IPS DF 19.7 (cell line): ENCODE data around the gene POLR1E.
"Not testable (repeated sequence)": the region's sequence is repeated elsewhere in the genome, so short reads cannot be mapped to it uniquely, and the experiment has no call there.

Experiments
- DNase-seq: peaks from one replicate; pipeline ENCODE4 v3.0.0-alpha.2; 2013; ENCODE audit warnings: low read depth, low spot score

The POLR1E gene

GRCh38 chr9:37465249-37466036 is 20.3 kb upstream of the POLR1E start, which contains the start of gene ZBTB5:
Gene ZBTB5, minus strand, starts transcription at chr9:37465450. Its CDS starts 22,899 bp downstream, at chr9:37442551.
- peak; percentile 99 for DNase-seq

GRCh38 chr9:37466037-37466709 is 19.6 kb upstream of the POLR1E start:
- DNase-seq: no peak

GRCh38 chr9:37467530-37467929 is 18.2 kb upstream of the POLR1E start:
- not testable (repeated sequence) for DNase-seq

- DNase-seq: no peak
Observed at GRCh38 chr9:37468620-37469019, 17.1 kb upstream of the POLR1E start.

GRCh38 chr9:37471942-37472684 is 13.6 kb upstream of the POLR1E start:
- peak; percentile 93 for DNase-seq

GRCh38 chr9:37473982-37474381 is 11.8 kb upstream of the POLR1E start:
- DNase-seq: not testable (repeated sequence)

- DNase-seq: no peak
Observed at GRCh38 chr9:37474438-37474837, 11.3 kb upstream of the POLR1E start.

GRCh38 chr9:37476930-37477329 is 8.8 kb upstream of the POLR1E start:
- DNase-seq: no peak

GRCh38 chr9:37477443-37477842 is 8.3 kb upstream of the POLR1E start:
- not testable (repeated sequence) for DNase-seq

GRCh38 chr9:37477987-37478619 is 7.6 kb upstream of the POLR1E start:
- not testable (repeated sequence) for DNase-seq

GRCh38 chr9:37480759-37481158 is 5.0 kb upstream of the POLR1E start:
- no peak for DNase-seq

- no peak for DNase-seq
Observed at GRCh38 chr9:37486256-37486615, 488 bp downstream of the POLR1E start.

GRCh38 chr9:37486616-37487548 is 1.1 kb downstream of the POLR1E start:
- no peak for DNase-seq

- DNase-seq: no peak
Observed at GRCh38 chr9:37491939-37492338, 6.2 kb downstream of the POLR1E start.

GRCh38 chr9:37495571-37495970 is 9.8 kb downstream of the POLR1E start:
- DNase-seq: no peak

GRCh38 chr9:37496020-37496419 is 10.3 kb downstream of the POLR1E start:
- no peak for DNase-seq

- no peak for DNase-seq
Observed at GRCh38 chr9:37497320-37497719, 11.6 kb downstream of the POLR1E start.

- DNase-seq: no peak
Observed at GRCh38 chr9:37498457-37498856, 12.7 kb downstream of the POLR1E start.

GRCh38 chr9:37499297-37499696 is 13.5 kb downstream of the POLR1E start:
- DNase-seq: no peak

GRCh38 chr9:37501957-37502596 is 16.3 kb downstream of the POLR1E start:
- DNase-seq: no peak
